ENCODE measurements around the gene SHISA7.

- TF ChIP-seq, protein P1, sequence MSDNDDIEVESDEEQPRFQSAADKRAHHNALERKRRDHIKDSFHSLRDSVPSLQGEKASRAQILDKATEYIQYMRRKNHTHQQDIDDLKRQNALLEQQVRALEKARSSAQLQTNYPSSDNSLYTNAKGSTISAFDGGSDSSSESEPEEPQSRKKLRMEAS (IDR thresholded peaks at IDR 0.05): no peak
- TF ChIP-seq CEBPB (IDR thresholded peaks at IDR 0.05) (no peak), CREB1 (IDR thresholded peaks at IDR 0.05; ENCODE audit: low read depth) (no peak), ZBTB7A (IDR thresholded peaks at IDR 0.05; ENCODE audit: low read depth) (no peak), RAD21 (IDR thresholded peaks at IDR 0.05; ENCODE audit: low read depth) (no peak), EP300 (IDR thresholded peaks at IDR 0.05; ENCODE audit: borderline replicate concordance) (no peak), TEAD4 (IDR thresholded peaks at IDR 0.05) (no peak)
Measured at GRCh38 chr19:55455576-55456235, 12.6 kb upstream of the SHISA7 start.

Measured in Ishikawa (cell line).